Transverse colon (tissue), 4 donors: Measurements from ENCODE around the gene SPATA16.

ENCODE experiments used
- EP300 ChIP-seq: sonication (generic); formaldehyde crosslinking; IDR thresholded peaks from one replicate; pipeline ENCODE4 v1.6.1; 2017; ENCODE audit warnings: antibody characterized with exemption, low read depth
- POLR2A ChIP-seq: fragments of 450-650 bp; IDR thresholded peaks from one replicate; pipeline ENCODE4 v1.6.1; 2016; ENCODE audit warnings: antibody characterized with exemption, mild to moderate bottlenecking, moderate library complexity
- POLR2AphosphoS5 ChIP-seq, 3 donors: sonication (generic); formaldehyde crosslinking; IDR thresholded peaks; one replicate each; pipeline ENCODE4 v1.6.1; 2016; ENCODE audit warnings: antibody characterized with exemption in 3 of 3
- TF ChIP-seq, protein P1 (sequence below), 5 experiments: fragments of 200-600 bp in 3 of 5; fragments of 450-650 bp in 2 of 5; sonication (generic) in 3 of 5; IDR thresholded peaks; 1 replicate in 2 of 5; 2 replicates in 3 of 5; pipeline ENCODE4 v1.5.1; 2016 to 2017; ENCODE audit warnings: antibody characterized with exemption in 5 of 5, inconsistent platforms in 3 of 5, mild to moderate bottlenecking in 2 of 5, moderate library complexity in 1 of 5

GRCh38 chr3:173089283-173089682 is 51.8 kb downstream of the SPATA16 start:
- TF ChIP-seq POLR2A (no peak), POLR2AphosphoS5 (IDR thresholded peaks at IDR 0.05) (no peak), EP300 (no peak)
- TF ChIP-seq, protein P1, sequence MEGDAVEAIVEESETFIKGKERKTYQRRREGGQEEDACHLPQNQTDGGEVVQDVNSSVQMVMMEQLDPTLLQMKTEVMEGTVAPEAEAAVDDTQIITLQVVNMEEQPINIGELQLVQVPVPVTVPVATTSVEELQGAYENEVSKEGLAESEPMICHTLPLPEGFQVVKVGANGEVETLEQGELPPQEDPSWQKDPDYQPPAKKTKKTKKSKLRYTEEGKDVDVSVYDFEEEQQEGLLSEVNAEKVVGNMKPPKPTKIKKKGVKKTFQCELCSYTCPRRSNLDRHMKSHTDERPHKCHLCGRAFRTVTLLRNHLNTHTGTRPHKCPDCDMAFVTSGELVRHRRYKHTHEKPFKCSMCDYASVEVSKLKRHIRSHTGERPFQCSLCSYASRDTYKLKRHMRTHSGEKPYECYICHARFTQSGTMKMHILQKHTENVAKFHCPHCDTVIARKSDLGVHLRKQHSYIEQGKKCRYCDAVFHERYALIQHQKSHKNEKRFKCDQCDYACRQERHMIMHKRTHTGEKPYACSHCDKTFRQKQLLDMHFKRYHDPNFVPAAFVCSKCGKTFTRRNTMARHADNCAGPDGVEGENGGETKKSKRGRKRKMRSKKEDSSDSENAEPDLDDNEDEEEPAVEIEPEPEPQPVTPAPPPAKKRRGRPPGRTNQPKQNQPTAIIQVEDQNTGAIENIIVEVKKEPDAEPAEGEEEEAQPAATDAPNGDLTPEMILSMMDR (IDR thresholded peaks at IDR 0.05), result no peak
